HG02588 (cell line): ENCODE measurements around the gene DEFB108B.
"Not testable (repeated sequence)": the region's sequence is repeated elsewhere in the genome, so short reads cannot be mapped to it uniquely, and the experiment has no call there.

ENCODE experiments used
- ATAC-seq: cut with Tn5 transposase; IDR thresholded peaks from one replicate; pipeline ENCODE4 v1.9.1; 2021; ENCODE audit warnings: mild to moderate bottlenecking, moderate library complexity; ENCODE audit not compliant: unreplicated experiment

DEFB108B gene

GRCh38 chr11:71813481-71814355, 19.3 kb upstream of the DEFB108B start:
- not testable (repeated sequence) for ATAC-seq

GRCh38 chr11:71821539-71821938, 11.5 kb upstream of the DEFB108B start:
- ATAC-seq: not testable (repeated sequence)

DNA sequence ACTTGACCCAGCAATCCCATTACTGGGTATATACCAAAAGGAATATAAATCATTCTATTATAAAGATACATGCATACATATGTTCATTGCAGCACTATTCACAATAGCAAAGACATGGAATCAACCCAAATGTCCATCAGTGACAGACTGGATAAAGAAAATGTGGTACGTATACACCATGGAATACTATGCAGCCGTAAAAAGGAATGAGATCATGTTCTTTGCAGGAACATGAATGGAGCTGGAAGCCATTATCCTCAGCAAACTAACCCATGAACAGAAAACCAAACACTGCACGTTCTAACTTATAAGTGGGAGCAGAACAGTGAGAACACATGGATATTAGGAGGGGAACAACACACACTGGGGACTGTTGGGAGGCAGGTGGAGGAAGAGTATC, 3.8 kb upstream of the DEFB108B start:
- ATAC-seq: not testable (repeated sequence)

- not testable (repeated sequence) for ATAC-seq
Measured at GRCh38 chr11:71829686-71830085, 3.3 kb upstream of the DEFB108B start.

DNA sequence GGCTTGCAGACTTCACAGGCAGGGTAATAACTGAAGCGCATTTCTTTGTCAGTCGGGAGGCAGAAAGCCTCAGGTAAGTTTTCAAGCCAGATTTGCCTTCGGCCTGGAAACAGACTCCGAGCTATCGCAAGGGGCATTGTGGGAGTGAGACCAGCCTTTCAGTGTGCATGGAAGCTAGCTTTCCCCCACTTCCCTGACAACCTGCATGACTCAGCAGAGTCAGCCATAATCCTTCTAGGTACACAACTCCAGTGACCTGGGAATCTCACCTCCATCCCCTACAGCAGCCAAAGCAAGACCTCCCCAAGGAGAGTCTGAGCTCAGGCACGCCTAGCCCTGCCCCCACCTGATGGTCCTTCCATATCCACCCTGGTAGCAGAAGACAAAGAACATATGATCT, 9.7 kb downstream of the DEFB108B start:
- not testable (repeated sequence) for ATAC-seq

DNA sequence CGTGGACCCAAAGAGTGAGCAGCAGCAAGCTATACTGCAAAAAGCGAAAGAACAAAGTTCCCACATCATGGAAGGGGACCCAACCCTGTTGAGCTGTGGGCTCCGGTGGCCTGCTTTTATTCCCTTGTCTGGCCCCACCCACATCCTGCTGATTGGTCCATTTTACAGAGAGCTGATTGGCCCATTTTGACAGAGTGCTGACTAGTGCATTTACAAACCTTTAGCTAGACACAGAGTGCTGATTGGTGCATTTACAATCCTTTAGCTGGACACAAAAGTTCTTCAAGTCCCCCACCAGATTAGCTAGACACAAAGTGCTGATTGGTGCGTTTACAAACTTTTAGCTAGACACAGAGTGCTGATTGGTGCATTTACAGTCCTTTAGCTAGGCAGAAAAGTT, 10.4 kb downstream of the DEFB108B start:
- not testable (repeated sequence) for ATAC-seq

- no peak for ATAC-seq
Measured at GRCh38 chr11:71843858-71844257, 10.9 kb downstream of the DEFB108B start.

DNA sequence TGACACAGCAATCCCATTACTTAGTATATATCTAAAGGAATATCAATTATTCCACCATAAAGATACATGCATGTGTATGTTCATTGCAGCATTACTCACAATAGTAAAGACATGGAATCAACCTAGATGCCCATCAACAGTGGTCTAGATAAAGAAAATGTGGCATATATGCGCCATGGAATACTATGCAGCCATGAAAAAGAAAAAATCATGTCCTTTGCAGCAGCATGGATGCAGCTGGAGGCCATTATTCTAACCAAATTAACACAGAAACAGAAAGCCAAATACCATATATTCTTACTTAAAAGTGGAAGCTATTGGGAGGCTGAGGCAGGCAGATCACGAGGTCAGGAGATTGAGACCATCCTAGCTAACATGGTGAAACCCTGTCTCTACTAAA, 20.9 kb downstream of the DEFB108B start:
- not testable (repeated sequence) for ATAC-seq

GRCh38 chr11:71855880-71856279, 22.9 kb downstream of the DEFB108B start:
- ATAC-seq: not testable (repeated sequence)

DNA sequence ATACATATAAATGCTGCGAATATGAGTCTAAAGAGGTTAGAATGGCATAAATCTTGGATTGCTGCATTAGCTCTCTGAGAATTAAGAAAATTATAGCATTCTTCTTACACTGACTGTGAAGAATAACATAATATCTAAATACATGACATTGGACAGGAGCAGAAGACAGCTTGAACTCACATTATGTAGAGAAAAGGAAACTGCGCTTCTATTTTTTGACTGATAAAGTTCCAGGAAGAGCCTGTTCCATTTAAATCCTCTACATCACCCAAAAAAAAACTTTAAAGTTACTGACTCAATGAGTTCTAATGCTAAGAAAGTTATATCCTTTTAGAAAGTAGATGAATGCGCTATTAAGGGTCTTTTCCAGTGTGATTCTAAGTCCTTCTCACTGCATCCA, 27.8 kb downstream of the DEFB108B start:
- not testable (repeated sequence) for ATAC-seq

- not testable (repeated sequence) for ATAC-seq
Measured at GRCh38 chr11:71863978-71864627, 31.1 kb downstream of the DEFB108B start.

GRCh38 chr11:71867209-71867608, 34.2 kb downstream of the DEFB108B start:
- not testable (repeated sequence) for ATAC-seq

GRCh38 chr11:71869931-71870330, 36.9 kb downstream of the DEFB108B start:
- ATAC-seq: not testable (repeated sequence)

DNA sequence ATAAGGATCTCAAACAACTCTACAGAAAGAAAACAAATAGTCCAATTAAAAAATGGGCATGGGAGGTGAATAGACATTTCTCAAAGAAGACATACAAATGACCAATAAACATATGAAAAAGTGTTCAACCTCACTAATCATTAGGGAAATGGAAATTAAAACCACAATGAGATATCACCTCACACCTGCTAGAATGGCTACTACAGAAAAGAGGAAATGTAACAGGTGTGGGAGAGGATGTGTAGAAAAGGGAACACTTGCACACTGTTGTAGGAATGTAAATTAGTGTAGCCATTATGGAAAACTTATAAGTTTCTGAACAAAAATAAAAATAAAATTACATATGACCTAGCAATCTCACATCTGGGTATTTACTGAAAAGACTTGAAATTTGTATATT, 37.7 kb downstream of the DEFB108B start:
- ATAC-seq: not testable (repeated sequence)

- not testable (repeated sequence) for ATAC-seq
Measured at GRCh38 chr11:71876262-71876661, 43.3 kb downstream of the DEFB108B start.

- not testable (repeated sequence) for ATAC-seq
Measured at GRCh38 chr11:71878059-71878458, 45.1 kb downstream of the DEFB108B start, which contains the start of gene DEFB131B. Gene DEFB131B (plus strand): TSS chr11:71878453. CDS start chr11:71878453, 0 bp downstream.

DNA sequence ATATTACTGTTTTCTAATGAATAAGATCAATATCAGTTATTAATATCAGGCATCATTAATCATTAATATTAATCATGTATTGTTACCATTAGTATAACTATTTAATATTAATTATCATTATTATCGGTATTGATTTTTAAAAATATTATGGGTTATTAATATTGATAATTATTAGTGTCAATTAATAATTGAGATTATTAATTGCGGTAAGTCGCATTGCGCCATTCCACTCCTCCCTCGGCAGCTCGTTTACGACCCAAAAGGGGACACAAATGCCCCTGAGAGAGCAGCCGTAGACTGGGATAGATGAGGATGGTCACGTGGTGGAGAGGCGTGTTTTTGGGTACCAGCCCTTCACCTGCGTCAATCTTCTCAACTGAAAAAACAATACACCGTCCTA, 52.8 kb downstream of the DEFB108B start:
- not testable (repeated sequence) for ATAC-seq
